Liver (tissue), 3 donors: ENCODE results near the gene SMAD5.

ENCODE experiments used
- GABPA ChIP-seq, 2 donors: IDR thresholded peaks in 1 of 2; conservative IDR thresholded peaks in 1 of 2; 2 replicates each; pipeline ENCODE4 v1.6.1; 2016; ENCODE audit warnings: antibody characterized with exemption in 2 of 2, mild to moderate bottlenecking in 1 of 2, moderate library complexity in 1 of 2
- JUND ChIP-seq, 2 donors: IDR thresholded peaks; 2 replicates each; pipeline ENCODE4 v1.6.1; 2016; ENCODE audit warnings: antibody characterized with exemption in 2 of 2
- MAX ChIP-seq: IDR thresholded peaks from 2 replicates; pipeline ENCODE4 v1.6.1; 2016; ENCODE audit warnings: antibody characterized with exemption
- RAD21 ChIP-seq, 2 donors: IDR thresholded peaks; 2 replicates each; pipeline ENCODE4 v1.6.1; 2016; ENCODE audit warnings: antibody characterized with exemption in 2 of 2, mild to moderate bottlenecking in 2 of 2
- RXRA ChIP-seq, 2 donors: IDR thresholded peaks; 2 replicates each; pipeline ENCODE4 v1.6.1; 2017 to 2018; ENCODE audit warnings: antibody characterized with exemption in 2 of 2, mild to moderate bottlenecking in 1 of 2
- SP1 ChIP-seq: IDR thresholded peaks from 2 replicates; pipeline ENCODE4 v1.6.1; 2018; ENCODE audit warnings: antibody characterized with exemption, mild to moderate bottlenecking
- TF ChIP-seq, protein P1 (sequence below): IDR thresholded peaks from 2 replicates; pipeline ENCODE4 v1.6.1; 2016; ENCODE audit warnings: antibody characterized with exemption, mild to moderate bottlenecking
- TF ChIP-seq, protein P2 (sequence below): fragments of 150-350 bp; IDR thresholded peaks from 2 replicates; pipeline ENCODE4 v1.5.1; 2017; ENCODE audit warnings: improper control_type of control experiment, low read depth, low read length; ENCODE audit not compliant: missing input control
- TF ChIP-seq, protein P3 (sequence below): IDR thresholded peaks from 2 replicates; pipeline ENCODE4 v1.6.1; 2016; ENCODE audit warnings: antibody characterized with exemption
- donor health status: healthy.
- donor health status: healthy.

DNA sequence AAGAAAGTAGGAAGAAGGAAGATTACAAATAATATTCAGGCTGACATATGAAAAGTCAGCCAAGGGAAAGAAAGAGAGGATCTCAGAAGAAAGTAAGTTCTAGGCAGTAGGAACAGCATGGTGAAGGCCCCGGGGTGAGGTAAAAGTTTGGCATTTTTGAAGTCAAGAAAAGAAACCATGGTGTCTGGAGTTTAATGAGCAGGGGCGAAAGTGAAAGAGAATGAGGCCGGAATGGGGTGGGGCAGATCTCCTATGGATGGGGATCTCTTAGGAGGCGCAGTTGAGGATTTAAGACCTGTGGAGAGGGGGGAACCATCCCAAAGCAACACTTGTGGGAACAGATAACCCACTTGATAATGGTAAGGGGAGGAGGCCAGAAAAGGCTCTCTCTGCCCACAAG, 42.3 kb upstream of the SMAD5 start:
- TF ChIP-seq RXRA (IDR thresholded peaks at IDR 0.05) (no peak), MAX (no peak), RAD21 (IDR thresholded peaks at IDR 0.05) (no peak), GABPA (IDR thresholded peaks at IDR 0.05 in 1 of 2, conservative IDR thresholded peaks at IDR 0.05 in 1 of 2) (no peak), JUND (IDR thresholded peaks at IDR 0.05) (no peak), SP1 (no peak)
- TF ChIP-seq, protein P1, sequence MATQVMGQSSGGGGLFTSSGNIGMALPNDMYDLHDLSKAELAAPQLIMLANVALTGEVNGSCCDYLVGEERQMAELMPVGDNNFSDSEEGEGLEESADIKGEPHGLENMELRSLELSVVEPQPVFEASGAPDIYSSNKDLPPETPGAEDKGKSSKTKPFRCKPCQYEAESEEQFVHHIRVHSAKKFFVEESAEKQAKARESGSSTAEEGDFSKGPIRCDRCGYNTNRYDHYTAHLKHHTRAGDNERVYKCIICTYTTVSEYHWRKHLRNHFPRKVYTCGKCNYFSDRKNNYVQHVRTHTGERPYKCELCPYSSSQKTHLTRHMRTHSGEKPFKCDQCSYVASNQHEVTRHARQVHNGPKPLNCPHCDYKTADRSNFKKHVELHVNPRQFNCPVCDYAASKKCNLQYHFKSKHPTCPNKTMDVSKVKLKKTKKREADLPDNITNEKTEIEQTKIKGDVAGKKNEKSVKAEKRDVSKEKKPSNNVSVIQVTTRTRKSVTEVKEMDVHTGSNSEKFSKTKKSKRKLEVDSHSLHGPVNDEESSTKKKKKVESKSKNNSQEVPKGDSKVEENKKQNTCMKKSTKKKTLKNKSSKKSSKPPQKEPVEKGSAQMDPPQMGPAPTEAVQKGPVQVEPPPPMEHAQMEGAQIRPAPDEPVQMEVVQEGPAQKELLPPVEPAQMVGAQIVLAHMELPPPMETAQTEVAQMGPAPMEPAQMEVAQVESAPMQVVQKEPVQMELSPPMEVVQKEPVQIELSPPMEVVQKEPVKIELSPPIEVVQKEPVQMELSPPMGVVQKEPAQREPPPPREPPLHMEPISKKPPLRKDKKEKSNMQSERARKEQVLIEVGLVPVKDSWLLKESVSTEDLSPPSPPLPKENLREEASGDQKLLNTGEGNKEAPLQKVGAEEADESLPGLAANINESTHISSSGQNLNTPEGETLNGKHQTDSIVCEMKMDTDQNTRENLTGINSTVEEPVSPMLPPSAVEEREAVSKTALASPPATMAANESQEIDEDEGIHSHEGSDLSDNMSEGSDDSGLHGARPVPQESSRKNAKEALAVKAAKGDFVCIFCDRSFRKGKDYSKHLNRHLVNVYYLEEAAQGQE = no peak
- TF ChIP-seq, protein P2, sequence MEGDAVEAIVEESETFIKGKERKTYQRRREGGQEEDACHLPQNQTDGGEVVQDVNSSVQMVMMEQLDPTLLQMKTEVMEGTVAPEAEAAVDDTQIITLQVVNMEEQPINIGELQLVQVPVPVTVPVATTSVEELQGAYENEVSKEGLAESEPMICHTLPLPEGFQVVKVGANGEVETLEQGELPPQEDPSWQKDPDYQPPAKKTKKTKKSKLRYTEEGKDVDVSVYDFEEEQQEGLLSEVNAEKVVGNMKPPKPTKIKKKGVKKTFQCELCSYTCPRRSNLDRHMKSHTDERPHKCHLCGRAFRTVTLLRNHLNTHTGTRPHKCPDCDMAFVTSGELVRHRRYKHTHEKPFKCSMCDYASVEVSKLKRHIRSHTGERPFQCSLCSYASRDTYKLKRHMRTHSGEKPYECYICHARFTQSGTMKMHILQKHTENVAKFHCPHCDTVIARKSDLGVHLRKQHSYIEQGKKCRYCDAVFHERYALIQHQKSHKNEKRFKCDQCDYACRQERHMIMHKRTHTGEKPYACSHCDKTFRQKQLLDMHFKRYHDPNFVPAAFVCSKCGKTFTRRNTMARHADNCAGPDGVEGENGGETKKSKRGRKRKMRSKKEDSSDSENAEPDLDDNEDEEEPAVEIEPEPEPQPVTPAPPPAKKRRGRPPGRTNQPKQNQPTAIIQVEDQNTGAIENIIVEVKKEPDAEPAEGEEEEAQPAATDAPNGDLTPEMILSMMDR = no peak
- TF ChIP-seq, protein P3, sequence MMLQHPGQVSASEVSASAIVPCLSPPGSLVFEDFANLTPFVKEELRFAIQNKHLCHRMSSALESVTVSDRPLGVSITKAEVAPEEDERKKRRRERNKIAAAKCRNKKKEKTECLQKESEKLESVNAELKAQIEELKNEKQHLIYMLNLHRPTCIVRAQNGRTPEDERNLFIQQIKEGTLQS = no peak
